Measurements from ENCODE around the gene CYP4F11. TPM values are rescaled to one million over a fixed set of nuclear protein-coding genes. Genes with fewer than 3 reads are reported as not detected.

CYP4F11 gene
- total RNA-seq (2021; ENCODE audit: unreplicated experiment), result 0.21 TPM
- polyA plus RNA-seq (2012; ENCODE audit: insufficient read length), result not detected
- Bru-seq, nascent RNA, result percentile 9 among the genes with signal in this experiment
- BruChase-seq, experiment 1, labeled RNA remaining after a 2-hour chase, result percentile 14 among the genes with signal in this experiment
- BruChase-seq, experiment 2, labeled RNA remaining after a 6-hour chase, result percentile 18 among the genes with signal in this experiment
- long read RNA-seq, result 0 reads

DNA sequence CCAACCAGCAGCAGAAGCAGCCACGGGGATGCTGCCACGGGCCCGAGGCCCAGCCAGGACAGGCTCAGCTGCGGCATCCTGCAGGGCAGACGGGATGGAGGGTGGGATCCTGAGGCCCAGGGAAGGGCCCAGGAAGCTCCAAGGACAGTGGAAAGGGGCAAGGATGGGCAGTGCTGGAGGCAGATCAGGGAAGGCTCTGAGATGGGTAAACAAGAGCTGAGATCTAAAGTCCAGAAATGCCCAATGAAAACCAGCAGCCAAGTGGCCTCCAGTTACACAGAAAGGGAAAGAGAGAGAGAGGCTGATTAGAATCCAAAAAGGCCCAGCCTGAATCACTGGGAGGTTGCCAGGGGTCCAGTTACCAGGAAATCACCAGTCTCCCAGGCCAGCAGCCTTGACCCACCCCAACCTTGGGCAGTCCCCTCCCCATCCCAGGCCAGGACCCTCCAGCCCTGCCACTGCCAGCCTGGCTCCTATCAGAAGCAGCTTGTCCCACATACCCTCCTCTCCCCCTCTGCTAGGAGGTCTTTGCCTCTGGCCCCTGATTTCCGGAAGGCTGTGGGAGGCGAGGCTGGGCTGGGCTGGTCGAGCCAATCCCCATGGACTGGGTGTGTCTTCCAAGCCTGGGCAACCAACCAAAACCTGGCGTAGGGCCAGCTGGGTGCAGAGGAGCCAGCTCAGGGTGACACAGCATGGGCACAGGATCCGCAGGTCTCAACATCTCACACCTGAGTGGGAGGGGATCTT is at the start of gene CYP4F11:
TSS of gene CYP4F11 (minus strand) at position 198 of the 747 bp plus-strand sequence. CDS start at position 77, 121 bp downstream.
- H3K9me3 ChIP-seq (ENCODE audit: control insufficient read depth, insufficient read depth, low read depth, low read length), result no peaks in the 10 kb centered on the region
- no TSS peak for BruUV-seq (replicated peaks)
- in situ Hi-C loops (cut with HindIII; ENCODE audit: low pct_unique_long_range_greater_than_20kb, low sequenced_read_pairs) (no loop called here), intact Hi-C loops (cut with micrococcal nuclease; ENCODE audit: unreplicated experiment) (no loop called here)
- TF ChIP-seq POLR2AphosphoS5 (IDR thresholded peaks at IDR 0.05; ENCODE audit: low read depth, low read length) (no peak), TCF7L2 (IDR thresholded peaks at IDR 0.05; ENCODE audit: low read depth, low read length) (no peak), SIN3A (IDR thresholded peaks at IDR 0.05; ENCODE audit: borderline replicate concordance, insufficient read depth, low read depth, low read length) (no peak), REST (IDR thresholded peaks at IDR 0.05; ENCODE audit: insufficient read depth in 1 of 2, low read depth in 2 of 2, low read length in 1 of 2) (no peak)
- TF ChIP-seq, protein P1, sequence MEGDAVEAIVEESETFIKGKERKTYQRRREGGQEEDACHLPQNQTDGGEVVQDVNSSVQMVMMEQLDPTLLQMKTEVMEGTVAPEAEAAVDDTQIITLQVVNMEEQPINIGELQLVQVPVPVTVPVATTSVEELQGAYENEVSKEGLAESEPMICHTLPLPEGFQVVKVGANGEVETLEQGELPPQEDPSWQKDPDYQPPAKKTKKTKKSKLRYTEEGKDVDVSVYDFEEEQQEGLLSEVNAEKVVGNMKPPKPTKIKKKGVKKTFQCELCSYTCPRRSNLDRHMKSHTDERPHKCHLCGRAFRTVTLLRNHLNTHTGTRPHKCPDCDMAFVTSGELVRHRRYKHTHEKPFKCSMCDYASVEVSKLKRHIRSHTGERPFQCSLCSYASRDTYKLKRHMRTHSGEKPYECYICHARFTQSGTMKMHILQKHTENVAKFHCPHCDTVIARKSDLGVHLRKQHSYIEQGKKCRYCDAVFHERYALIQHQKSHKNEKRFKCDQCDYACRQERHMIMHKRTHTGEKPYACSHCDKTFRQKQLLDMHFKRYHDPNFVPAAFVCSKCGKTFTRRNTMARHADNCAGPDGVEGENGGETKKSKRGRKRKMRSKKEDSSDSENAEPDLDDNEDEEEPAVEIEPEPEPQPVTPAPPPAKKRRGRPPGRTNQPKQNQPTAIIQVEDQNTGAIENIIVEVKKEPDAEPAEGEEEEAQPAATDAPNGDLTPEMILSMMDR (IDR thresholded peaks at IDR 0.05), result no peak
- no peak within 1 kb of the TSS for H3K27ac ChIP-seq (ENCODE audit: low read length)
- H3K4me1 ChIP-seq (ENCODE audit: control insufficient read depth, insufficient read depth, low read length), result no peaks in the 10 kb centered on the region
- H3K36me3 ChIP-seq (ENCODE audit: control insufficient read depth, insufficient read depth, low read length), result no peaks in the 10 kb centered on the region
- H3K4me3 ChIP-seq (ENCODE audit: low read depth in 2 of 2, low read length in 2 of 2), result no peak within 1 kb of the TSS
- H3K27me3 ChIP-seq (ENCODE audit: control insufficient read depth, insufficient read depth, low read length), result no peaks in the 10 kb centered on the region
- ATAC-seq (peak; percentile 78), DNase-seq (ENCODE audit: low read depth, low spot score) (no peak)
- ChIA-PET CTCF (no interaction called here), POLR2A (no interaction called here)

- in situ Hi-C loops (cut with HindIII; ENCODE audit: low pct_unique_long_range_greater_than_20kb, low sequenced_read_pairs), result no loop called here
- intact Hi-C loops (cut with micrococcal nuclease; ENCODE audit: unreplicated experiment), result no loop called here
- DNase-seq (ENCODE audit: low read depth, low spot score) (no peak), ATAC-seq (no peak)
- CTCF ChIA-PET, result no interaction called here
- Histone ChIP-seq H3K36me3 (ENCODE audit: control insufficient read depth, insufficient read depth, low read length) (no peaks in the 10 kb centered on the region), H3K4me1 (ENCODE audit: control insufficient read depth, insufficient read depth, low read length) (no peaks in the 10 kb centered on the region), H3K27me3 (ENCODE audit: control insufficient read depth, insufficient read depth, low read length) (peaks cover 2% of the 10 kb centered on the region; the same call in 1 of the 2 replicates), H3K4me3 (ENCODE audit: low read depth in 2 of 2, low read length in 2 of 2) (no peak overlapping the region), H3K9me3 (ENCODE audit: control insufficient read depth, insufficient read depth, low read depth, low read length) (peaks cover 2% of the 10 kb centered on the region; the same call in 1 of the 2 replicates), H3K27ac (ENCODE audit: low read length) (no peak overlapping the region)
- no TSS peak for BruUV-seq (replicated peaks)
- POLR2A ChIA-PET, result no interaction called here
- TF ChIP-seq, protein P1 (IDR thresholded peaks at IDR 0.05), result no peak
- no peak for TF ChIP-seq REST (IDR thresholded peaks at IDR 0.05; ENCODE audit: insufficient read depth in 1 of 2, low read depth in 2 of 2, low read length in 1 of 2)
- TF ChIP-seq SIN3A (IDR thresholded peaks at IDR 0.05; ENCODE audit: borderline replicate concordance, insufficient read depth, low read depth, low read length), result no peak
- no peak for TF ChIP-seq TCF7L2 (IDR thresholded peaks at IDR 0.05; ENCODE audit: low read depth, low read length)
- TF ChIP-seq POLR2AphosphoS5 (IDR thresholded peaks at IDR 0.05; ENCODE audit: low read depth, low read length), result no peak
These were observed 45.0 kb upstream of the CYP4F11 start for GRCh38 chr19:15979293-15979692.
